ENCODE data around the gene ZCCHC14. TPM values are rescaled to one million over a fixed set of nuclear protein-coding genes. Genes with fewer than 3 reads are reported as not detected.

Gene ZCCHC14
- total RNA-seq, 2 experiments from 2014 or later, result 4.6 to 5.9 TPM

- intact Hi-C loops (cut with micrococcal nuclease), result no loop called here
- H3K36me3 Mint-ChIP-seq (ENCODE audit: low read depth), result peaks cover 2% of the 10 kb centered on the region
- DNase-seq, result no peak
- no peak overlapping the region for H3K4me3 Mint-ChIP-seq
- no peaks in the 10 kb centered on the region for H3K9me3 Mint-ChIP-seq
- no peaks in the 10 kb centered on the region for H3K4me1 Mint-ChIP-seq (ENCODE audit: low read depth)
- no peak overlapping the region for H3K27ac Mint-ChIP-seq
- TF ChIP-seq CTCF (IDR thresholded peaks at IDR 0.05), result no peak
- POLR2A ChIA-PET, result no interaction called here
- CTCF ChIA-PET, result interaction anchor here (0.9 to 1.2 kb wide), 3 partner anchors 10 to 210 kb away, joined by 3 to 8 read pairs (median 4); no protein-coding TSS in a partner anchor
- no peaks in the 10 kb centered on the region for H3K27me3 Mint-ChIP-seq
- ATAC-seq, result no peak
These were observed 66.2 kb downstream of the ZCCHC14 start for GRCh38 chr16:87426423-87427215.

GRCh38 chr16:87425941-87426340 is 66.9 kb downstream of the ZCCHC14 start:
- DNase-seq, result no peak

GRCh38 chr16:87424266-87424665 is 68.6 kb downstream of the ZCCHC14 start:
- Mint-ChIP-seq H3K27me3 (no peaks in the 10 kb centered on the region), H3K9me3 (no peaks in the 10 kb centered on the region), H3K4me3 (no peak overlapping the region), H3K27ac (no peak overlapping the region), H3K36me3 (ENCODE audit: low read depth) (peaks cover 5% of the 10 kb centered on the region), H3K4me1 (ENCODE audit: low read depth) (no peaks in the 10 kb centered on the region)
- intact Hi-C loops (cut with micrococcal nuclease), result no loop called here
- ATAC-seq, result no peak
- POLR2A ChIA-PET, result interaction anchor here (1.8 kb wide), 1 partner anchor 18 kb away, joined by 5 read pairs; no protein-coding TSS in a partner anchor
- CTCF ChIA-PET, result interaction anchor here (1.5 to 1.8 kb wide), 3 partner anchors 12 to 212 kb away, joined by 4 to 6 read pairs (median 5); no protein-coding TSS in a partner anchor
- no peak for TF ChIP-seq CTCF (IDR thresholded peaks at IDR 0.05)
- no peak for DNase-seq

More at GRCh38 chr16:87425941-87426340, 66.9 kb downstream of the ZCCHC14 start:
- no peak for ATAC-seq
- Mint-ChIP-seq H3K9me3 (no peaks in the 10 kb centered on the region), H3K27me3 (no peaks in the 10 kb centered on the region), H3K4me3 (no peak overlapping the region), H3K36me3 (ENCODE audit: low read depth) (peaks cover 2% of the 10 kb centered on the region), H3K27ac (no peak overlapping the region), H3K4me1 (ENCODE audit: low read depth) (no peaks in the 10 kb centered on the region)
- ChIA-PET CTCF (interaction anchor here (0.8 to 1.8 kb wide), 4 partner anchors 9 to 210 kb away, joined by 3 to 5 read pairs (median 4); no protein-coding TSS in a partner anchor), POLR2A (no interaction called here)
- no peak for TF ChIP-seq CTCF (IDR thresholded peaks at IDR 0.05)
- intact Hi-C loops (cut with micrococcal nuclease), result no loop called here

- Mint-ChIP-seq H3K4me3 (no peak overlapping the region), H3K4me1 (ENCODE audit: low read depth) (no peaks in the 10 kb centered on the region), H3K36me3 (ENCODE audit: low read depth) (peaks cover 5% of the 10 kb centered on the region), H3K27me3 (no peaks in the 10 kb centered on the region), H3K27ac (no peak overlapping the region), H3K9me3 (no peaks in the 10 kb centered on the region)
- ATAC-seq (no peak), DNase-seq (no peak)
- no peak for TF ChIP-seq CTCF (IDR thresholded peaks at IDR 0.05)
- intact Hi-C loops (cut with micrococcal nuclease), result no loop called here
- POLR2A ChIA-PET, result interaction anchor here (1.8 kb wide), 1 partner anchor 17 kb away, joined by 5 read pairs; no protein-coding TSS in a partner anchor
- CTCF ChIA-PET, result interaction anchor here (1.5 kb wide), 1 partner anchor 213 kb away, joined by 6 read pairs; no protein-coding TSS in a partner anchor
These were observed 69.4 kb downstream of the ZCCHC14 start for GRCh38 chr16:87423429-87423828.

GRCh38 chr16:87422106-87422505 is 70.7 kb downstream of the ZCCHC14 start:
- ChIA-PET CTCF (no interaction called here), POLR2A (no interaction called here)
- intact Hi-C loops (cut with micrococcal nuclease), result no loop called here
- H3K4me3 Mint-ChIP-seq, result no peak overlapping the region
- H3K27me3 Mint-ChIP-seq, result no peaks in the 10 kb centered on the region
- DNase-seq (no peak), ATAC-seq (no peak)
- no peaks in the 10 kb centered on the region for H3K9me3 Mint-ChIP-seq
- peaks cover 5% of the 10 kb centered on the region for H3K36me3 Mint-ChIP-seq (ENCODE audit: low read depth)
- H3K27ac Mint-ChIP-seq, result no peak overlapping the region
- H3K4me1 Mint-ChIP-seq (ENCODE audit: low read depth), result no peaks in the 10 kb centered on the region
- TF ChIP-seq CTCF (IDR thresholded peaks at IDR 0.05), result no peak

Data from activated CD8-positive, alpha-beta T cell treated with anti-CD3 and anti-CD28 coated beads for 36 hours (primary cell).